Transverse colon (tissue), 3 donors: ENCODE measurements around the gene FNBP1.

Experiments
- CTCF ChIP-seq, 5 experiments: fragments of 200-600 bp in 3 of 5; fragments of 450-650 bp in 2 of 5; sonication (generic) in 3 of 5; IDR thresholded peaks; 1 replicate in 2 of 5; 2 replicates in 3 of 5; pipeline ENCODE4 v1.5.1; 2016 to 2017; ENCODE audit warnings: antibody characterized with exemption in 5 of 5, inconsistent platforms in 3 of 5, mild to moderate bottlenecking in 2 of 5, moderate library complexity in 1 of 5
- EP300 ChIP-seq: sonication (generic); formaldehyde crosslinking; IDR thresholded peaks from one replicate; pipeline ENCODE4 v1.6.1; 2017; ENCODE audit warnings: antibody characterized with exemption, low read depth

GRCh38 chr9:129954868-129955550 is 88.0 kb downstream of the FNBP1 start:
- TF ChIP-seq EP300, result no peak
- TF ChIP-seq CTCF (IDR thresholded peaks at IDR 0.05), result no peak
